ENCODE results near the gene SLC9A5.

- TF ChIP-seq, protein P1, sequence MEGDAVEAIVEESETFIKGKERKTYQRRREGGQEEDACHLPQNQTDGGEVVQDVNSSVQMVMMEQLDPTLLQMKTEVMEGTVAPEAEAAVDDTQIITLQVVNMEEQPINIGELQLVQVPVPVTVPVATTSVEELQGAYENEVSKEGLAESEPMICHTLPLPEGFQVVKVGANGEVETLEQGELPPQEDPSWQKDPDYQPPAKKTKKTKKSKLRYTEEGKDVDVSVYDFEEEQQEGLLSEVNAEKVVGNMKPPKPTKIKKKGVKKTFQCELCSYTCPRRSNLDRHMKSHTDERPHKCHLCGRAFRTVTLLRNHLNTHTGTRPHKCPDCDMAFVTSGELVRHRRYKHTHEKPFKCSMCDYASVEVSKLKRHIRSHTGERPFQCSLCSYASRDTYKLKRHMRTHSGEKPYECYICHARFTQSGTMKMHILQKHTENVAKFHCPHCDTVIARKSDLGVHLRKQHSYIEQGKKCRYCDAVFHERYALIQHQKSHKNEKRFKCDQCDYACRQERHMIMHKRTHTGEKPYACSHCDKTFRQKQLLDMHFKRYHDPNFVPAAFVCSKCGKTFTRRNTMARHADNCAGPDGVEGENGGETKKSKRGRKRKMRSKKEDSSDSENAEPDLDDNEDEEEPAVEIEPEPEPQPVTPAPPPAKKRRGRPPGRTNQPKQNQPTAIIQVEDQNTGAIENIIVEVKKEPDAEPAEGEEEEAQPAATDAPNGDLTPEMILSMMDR (IDR thresholded peaks at IDR 0.05; ENCODE audit: insufficient read depth, low read length), result no peak
- TF ChIP-seq, protein P2, sequence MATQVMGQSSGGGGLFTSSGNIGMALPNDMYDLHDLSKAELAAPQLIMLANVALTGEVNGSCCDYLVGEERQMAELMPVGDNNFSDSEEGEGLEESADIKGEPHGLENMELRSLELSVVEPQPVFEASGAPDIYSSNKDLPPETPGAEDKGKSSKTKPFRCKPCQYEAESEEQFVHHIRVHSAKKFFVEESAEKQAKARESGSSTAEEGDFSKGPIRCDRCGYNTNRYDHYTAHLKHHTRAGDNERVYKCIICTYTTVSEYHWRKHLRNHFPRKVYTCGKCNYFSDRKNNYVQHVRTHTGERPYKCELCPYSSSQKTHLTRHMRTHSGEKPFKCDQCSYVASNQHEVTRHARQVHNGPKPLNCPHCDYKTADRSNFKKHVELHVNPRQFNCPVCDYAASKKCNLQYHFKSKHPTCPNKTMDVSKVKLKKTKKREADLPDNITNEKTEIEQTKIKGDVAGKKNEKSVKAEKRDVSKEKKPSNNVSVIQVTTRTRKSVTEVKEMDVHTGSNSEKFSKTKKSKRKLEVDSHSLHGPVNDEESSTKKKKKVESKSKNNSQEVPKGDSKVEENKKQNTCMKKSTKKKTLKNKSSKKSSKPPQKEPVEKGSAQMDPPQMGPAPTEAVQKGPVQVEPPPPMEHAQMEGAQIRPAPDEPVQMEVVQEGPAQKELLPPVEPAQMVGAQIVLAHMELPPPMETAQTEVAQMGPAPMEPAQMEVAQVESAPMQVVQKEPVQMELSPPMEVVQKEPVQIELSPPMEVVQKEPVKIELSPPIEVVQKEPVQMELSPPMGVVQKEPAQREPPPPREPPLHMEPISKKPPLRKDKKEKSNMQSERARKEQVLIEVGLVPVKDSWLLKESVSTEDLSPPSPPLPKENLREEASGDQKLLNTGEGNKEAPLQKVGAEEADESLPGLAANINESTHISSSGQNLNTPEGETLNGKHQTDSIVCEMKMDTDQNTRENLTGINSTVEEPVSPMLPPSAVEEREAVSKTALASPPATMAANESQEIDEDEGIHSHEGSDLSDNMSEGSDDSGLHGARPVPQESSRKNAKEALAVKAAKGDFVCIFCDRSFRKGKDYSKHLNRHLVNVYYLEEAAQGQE (IDR thresholded peaks at IDR 0.05; ENCODE audit: insufficient replicate concordance, low read depth), result no peak
- TF ChIP-seq POLR2AphosphoS5 (IDR thresholded peaks at IDR 0.05; ENCODE audit: low read depth) (no peak), GABPA (IDR thresholded peaks at IDR 0.05; ENCODE audit: low read depth) (no peak), SPI1 (IDR thresholded peaks at IDR 0.05; ENCODE audit: borderline replicate concordance, low read depth) (no peak)
Observed at GRCh38 chr16:67248401-67249177, at the start of gene SLC9A5.

Measured in HL-60 (cell line).